Activated CD4-positive, alpha-beta memory T cell treated with anti-CD3 and anti-CD28 coated beads, Interleukin-2, amount 10 ng/mL, durations not matched to agents 7 days and 5 days (primary cell): ENCODE results near the gene TRIM13. TPM values are rescaled to one million over a fixed set of nuclear protein-coding genes. Genes with fewer than 3 reads are reported as not detected.
A peak's percentile ranks its signal among the peaks of the same experiment; 100 is the strongest.
"Not testable (repeated sequence)": the region's sequence is repeated elsewhere in the genome, so short reads cannot be mapped to it uniquely, and the experiment has no call there.

ENCODE experiments used
- CTCF ChIA-PET: fragments of 350-600 bp; sonication (Branson Sonifier 250); formaldehyde crosslinking; loops from one replicate; lab custom pipeline; 2021; ENCODE audit warnings: antibody characterized with exemption, inconsistent platforms; lab: Charles Lee
- POLR2A ChIA-PET: fragments of 350-600 bp; sonication (Branson Sonifier 250); formaldehyde crosslinking; loops from one replicate; lab custom pipeline; 2021; ENCODE audit warnings: antibody characterized with exemption; lab: Charles Lee
- DNase-seq: peaks from one replicate; pipeline ENCODE4 v3.0.0-alpha.2; 2020
- H3K27ac Mint-ChIP-seq: one replicate; pipeline ENCODE4 v1.8.0; 2021; ENCODE audit warnings: mild to moderate bottlenecking, mixed read lengths
- H3K27me3 Mint-ChIP-seq: one replicate; pipeline ENCODE4 v1.8.0; 2021; ENCODE audit warnings: mixed read lengths
- H3K36me3 Mint-ChIP-seq: one replicate; pipeline ENCODE4 v1.8.0; 2021; ENCODE audit warnings: low read depth, mixed read lengths
- H3K4me1 Mint-ChIP-seq: one replicate; pipeline ENCODE4 v1.8.0; 2021; ENCODE audit warnings: mixed read lengths
- H3K4me3 Mint-ChIP-seq: one replicate; pipeline ENCODE4 v1.8.0; 2021; ENCODE audit warnings: mild to moderate bottlenecking, mixed read lengths
- H3K9me3 Mint-ChIP-seq: one replicate; pipeline ENCODE4 v1.8.0; 2021; ENCODE audit warnings: mixed read lengths
- total RNA-seq, 2 experiments: library from RNA; stranded (reverse); gene quantifications; one replicate each; pipeline ENCODE4 v1.2.3, GENCODE V29; 2021

Gene TRIM13
- total RNA-seq, 2 experiments from 2014 or later = 13.2 to 17.4 TPM

- ChIA-PET POLR2A (interaction anchor here (1.3 to 1.6 kb wide), 2 partner anchors 41 to 44 kb away, joined by 3 to 7 read pairs; partner anchors contain the start of gene TRIM13), CTCF (interaction anchor here (1.1 kb wide), 1 partner anchor 39 kb away, joined by 4 read pairs; no protein-coding TSS in a partner anchor)
- Mint-ChIP-seq H3K4me1 (no peaks in the 10 kb centered on the region), H3K36me3 (peaks cover 24% of the 10 kb centered on the region), H3K4me3 (no peak overlapping the region), H3K27ac (no peak overlapping the region), H3K9me3 (no peaks in the 10 kb centered on the region), H3K27me3 (no peaks in the 10 kb centered on the region)
- DNase-seq = no peak
These were observed 40.9 kb downstream of the TRIM13 start for GRCh38 chr13:50037788-50038187.

GRCh38 chr13:50038266-50038665 is 41.4 kb downstream of the TRIM13 start:
- no peak overlapping the region for H3K4me3 Mint-ChIP-seq
- no peaks in the 10 kb centered on the region for H3K27me3 Mint-ChIP-seq
- H3K27ac Mint-ChIP-seq = no peak overlapping the region
- CTCF ChIA-PET = interaction anchor here (0.6 to 1.1 kb wide), 2 partner anchors 39 to 63 kb away, joined by 3 to 4 read pairs; no protein-coding TSS in a partner anchor
- POLR2A ChIA-PET = interaction anchor here (0.6 to 1.3 kb wide), 3 partner anchors 12 to 616 kb away, joined by 3 to 7 read pairs (median 3); partner anchors contain the start of gene TRIM13
- no peaks in the 10 kb centered on the region for H3K4me1 Mint-ChIP-seq
- peaks cover 29% of the 10 kb centered on the region for H3K36me3 Mint-ChIP-seq
- DNase-seq = no peak
- H3K9me3 Mint-ChIP-seq = no peaks in the 10 kb centered on the region

- H3K27ac Mint-ChIP-seq = peak overlapping the region; percentile 51
- POLR2A ChIA-PET = interaction anchor here (1.3 kb wide), 1 partner anchor 17 kb away, joined by 3 read pairs; no protein-coding TSS in a partner anchor
- H3K27me3 Mint-ChIP-seq = no peaks in the 10 kb centered on the region
- DNase-seq = no peak
- peaks cover 53% of the 10 kb centered on the region for H3K36me3 Mint-ChIP-seq
- H3K9me3 Mint-ChIP-seq = no peaks in the 10 kb centered on the region
- H3K4me3 Mint-ChIP-seq = no peak overlapping the region
- CTCF ChIA-PET = no interaction called here
- peaks cover 29% of the 10 kb centered on the region for H3K4me1 Mint-ChIP-seq
These were observed 55.6 kb downstream of the TRIM13 start for GRCh38 chr13:50052478-50052877.

GRCh38 chr13:50053844-50054243 is 57.0 kb downstream of the TRIM13 start:
- H3K27me3 Mint-ChIP-seq = no peaks in the 10 kb centered on the region
- no peak for DNase-seq
- ChIA-PET POLR2A (no interaction called here), CTCF (no interaction called here)
- peaks cover 36% of the 10 kb centered on the region for H3K4me1 Mint-ChIP-seq
- H3K27ac Mint-ChIP-seq = no peak overlapping the region
- H3K9me3 Mint-ChIP-seq = no peaks in the 10 kb centered on the region
- peaks cover 62% of the 10 kb centered on the region for H3K36me3 Mint-ChIP-seq
- no peak overlapping the region for H3K4me3 Mint-ChIP-seq

GRCh38 chr13:50055454-50055853 is 58.6 kb downstream of the TRIM13 start:
- H3K27ac Mint-ChIP-seq = no peak overlapping the region
- no peak for DNase-seq
- no peaks in the 10 kb centered on the region for H3K27me3 Mint-ChIP-seq
- CTCF ChIA-PET = no interaction called here
- H3K4me1 Mint-ChIP-seq = peaks cover 37% of the 10 kb centered on the region
- no peaks in the 10 kb centered on the region for H3K9me3 Mint-ChIP-seq
- H3K4me3 Mint-ChIP-seq = no peak overlapping the region
- POLR2A ChIA-PET = no interaction called here
- H3K36me3 Mint-ChIP-seq = peaks cover 71% of the 10 kb centered on the region

GRCh38 chr13:50060718-50061117 is 63.9 kb downstream of the TRIM13 start:
- Mint-ChIP-seq H3K27ac (no peak overlapping the region), H3K36me3 (peaks cover 44% of the 10 kb centered on the region), H3K4me3 (no peak overlapping the region), H3K9me3 (no peaks in the 10 kb centered on the region), H3K27me3 (no peaks in the 10 kb centered on the region), H3K4me1 (peaks cover 16% of the 10 kb centered on the region)
- POLR2A ChIA-PET = interaction anchor here (1.5 kb wide), 2 partner anchors 9 to 20 kb away, joined by 5 read pairs; no protein-coding TSS in a partner anchor
- DNase-seq = no peak
- CTCF ChIA-PET = no interaction called here

- H3K4me1 Mint-ChIP-seq = peaks cover 12% of the 10 kb centered on the region
- peaks cover 50% of the 10 kb centered on the region for H3K36me3 Mint-ChIP-seq
- H3K27ac Mint-ChIP-seq, CTCF ChIA-PET, H3K4me3 Mint-ChIP-seq, H3K27me3 Mint-ChIP-seq, H3K9me3 Mint-ChIP-seq, DNase-seq: not testable (repeated sequence)
- POLR2A ChIA-PET = interaction anchor here (1.6 kb wide), 1 partner anchor 18 kb away, joined by 4 read pairs; no protein-coding TSS in a partner anchor
These were observed 65.5 kb downstream of the TRIM13 start for GRCh38 chr13:50062336-50062735.

GRCh38 chr13:50065712-50066111 is 68.9 kb downstream of the TRIM13 start:
- DNase-seq = no peak
- POLR2A ChIA-PET = interaction anchor here (1.5 to 1.6 kb wide), 2 partner anchors 11 to 14 kb away, joined by 3 to 7 read pairs; no protein-coding TSS in a partner anchor
- CTCF ChIA-PET = interaction anchor here (0.7 kb wide), 1 partner anchor 15 kb away, joined by 3 read pairs; no protein-coding TSS in a partner anchor
- Mint-ChIP-seq H3K4me1 (peaks cover 9% of the 10 kb centered on the region), H3K4me3 (no peak overlapping the region), H3K9me3 (no peaks in the 10 kb centered on the region), H3K27ac (no peak overlapping the region), H3K36me3 (peaks cover 50% of the 10 kb centered on the region), H3K27me3 (no peaks in the 10 kb centered on the region)

Other genes with a start within 250 kb of the TRIM13 start
- 10 to 100 TPM; 34.9 to 36.1 TPM for gene KPNA3, start 204.4 kb upstream of the TRIM13 start, total RNA-seq
- 1 to 10 TPM; 3.9 to 4.1 TPM for gene SPRYD7, start 60.7 kb upstream of the TRIM13 start, total RNA-seq
- gene KCNRG, start 18.4 kb downstream of the TRIM13 start, total RNA-seq = under 1 TPM; 0.30 to 0.65 TPM